SK-N-MC (cell line): ENCODE measurements around the gene CACNA1C.

ENCODE experiments used
- EZH2 ChIP-seq: fragments of 200-600 bp; sonication (generic); IDR thresholded peaks from one replicate; pipeline ENCODE4 v1.6.1; 2017; ENCODE audit warnings: antibody characterized with exemption
- FOXP2 ChIP-seq: optimal IDR thresholded peaks from 2 replicates; pipeline ENCODE3; 2011; ENCODE audit warnings: mild to moderate bottlenecking, moderate library complexity; ENCODE audit not compliant: insufficient read depth; ENCODE audit errors: extremely low read length, control extremely low read depth
- POLR2AphosphoS5 ChIP-seq: IDR thresholded peaks from 2 replicates; pipeline ENCODE4 v1.6.1; 2012; ENCODE audit warnings: mild to moderate bottlenecking, low read depth, low read length, borderline replicate concordance

GRCh38 chr12:2679068-2679815 is 626.5 kb downstream of the CACNA1C start:
- no peak for TF ChIP-seq EZH2
- no peak for TF ChIP-seq POLR2AphosphoS5
- TF ChIP-seq FOXP2, result no peak
